ENCODE measurements around the gene HPCAL1.

DNA sequence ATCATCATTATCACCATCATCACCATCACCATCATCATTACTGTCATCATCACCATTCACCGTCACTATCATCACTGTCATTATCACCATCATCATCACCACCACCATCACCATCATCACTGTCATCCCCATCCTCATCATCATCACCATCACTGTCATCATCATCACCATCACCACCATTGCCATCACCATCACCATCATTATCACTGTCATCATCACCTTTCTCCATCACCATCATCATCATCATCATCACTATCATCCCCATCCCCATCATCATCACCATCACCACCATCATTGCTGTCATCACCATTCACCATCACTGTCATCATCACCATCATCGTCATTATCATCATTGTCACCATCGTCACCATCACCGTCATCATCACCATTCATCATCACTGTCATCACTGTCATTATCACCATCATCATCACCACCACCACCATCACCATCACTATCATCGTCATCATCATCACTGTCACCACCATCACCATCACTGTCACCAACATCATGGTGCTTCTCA is 9.8 kb downstream of the HPCAL1 start:
- TF ChIP-seq TCF12 (IDR thresholded peaks at IDR 0.05; ENCODE audit: low read depth, low read length): no peak
- no peak for TF ChIP-seq EP300 (IDR thresholded peaks at IDR 0.05; ENCODE audit: borderline replicate concordance in 1 of 2, low read depth in 2 of 2, low read length in 2 of 2)
- TF ChIP-seq NANOG (IDR thresholded peaks at IDR 0.05; ENCODE audit: insufficient read depth, low read depth, low read length, poor library complexity, severe bottlenecking): no peak
- no peak for TF ChIP-seq EZH2 (IDR thresholded peaks at IDR 0.05; ENCODE audit: low read depth, low read length, severe bottlenecking)
- TF ChIP-seq TAF7 (optimal IDR thresholded peaks at IDR 0.05; ENCODE audit: borderline replicate concordance, low read depth, low read length): no peak
- TF ChIP-seq SP2 (IDR thresholded peaks at IDR 0.05; ENCODE audit: low read length): no peak
- no peak for TF ChIP-seq GABPA (IDR thresholded peaks at IDR 0.05; ENCODE audit: borderline replicate concordance, insufficient read depth, low read length)
- TF ChIP-seq RNF2 (IDR thresholded peaks at IDR 0.05; ENCODE audit: borderline replicate concordance, low read depth, low read length, missing control alignments, poor library complexity, severe bottlenecking): no peak
- no peak for TF ChIP-seq POLR2A (IDR thresholded peaks at IDR 0.05; ENCODE audit: control extremely low read depth in 1 of 2, low read depth in 2 of 2, low read length in 2 of 2)
- no peak for TF ChIP-seq SIRT6 (IDR thresholded peaks at IDR 0.05; ENCODE audit: low read length)
- TF ChIP-seq, protein P1, sequence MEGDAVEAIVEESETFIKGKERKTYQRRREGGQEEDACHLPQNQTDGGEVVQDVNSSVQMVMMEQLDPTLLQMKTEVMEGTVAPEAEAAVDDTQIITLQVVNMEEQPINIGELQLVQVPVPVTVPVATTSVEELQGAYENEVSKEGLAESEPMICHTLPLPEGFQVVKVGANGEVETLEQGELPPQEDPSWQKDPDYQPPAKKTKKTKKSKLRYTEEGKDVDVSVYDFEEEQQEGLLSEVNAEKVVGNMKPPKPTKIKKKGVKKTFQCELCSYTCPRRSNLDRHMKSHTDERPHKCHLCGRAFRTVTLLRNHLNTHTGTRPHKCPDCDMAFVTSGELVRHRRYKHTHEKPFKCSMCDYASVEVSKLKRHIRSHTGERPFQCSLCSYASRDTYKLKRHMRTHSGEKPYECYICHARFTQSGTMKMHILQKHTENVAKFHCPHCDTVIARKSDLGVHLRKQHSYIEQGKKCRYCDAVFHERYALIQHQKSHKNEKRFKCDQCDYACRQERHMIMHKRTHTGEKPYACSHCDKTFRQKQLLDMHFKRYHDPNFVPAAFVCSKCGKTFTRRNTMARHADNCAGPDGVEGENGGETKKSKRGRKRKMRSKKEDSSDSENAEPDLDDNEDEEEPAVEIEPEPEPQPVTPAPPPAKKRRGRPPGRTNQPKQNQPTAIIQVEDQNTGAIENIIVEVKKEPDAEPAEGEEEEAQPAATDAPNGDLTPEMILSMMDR (IDR thresholded peaks at IDR 0.05; ENCODE audit: control extremely low read depth in 1 of 3, insufficient read depth in 1 of 3, low read depth in 1 of 3, low read length in 3 of 3): no peak
- no peak for TF ChIP-seq ZNF274 (IDR thresholded peaks at IDR 0.05; ENCODE audit: borderline replicate concordance, extremely low read depth, low read length)
- TF ChIP-seq TAF1 (IDR thresholded peaks at IDR 0.05; ENCODE audit: low read depth, low read length): no peak
- TF ChIP-seq BACH1 (IDR thresholded peaks at IDR 0.05; ENCODE audit: low read length): no peak
